Spleen (tissue), 11 donors: Measurements from ENCODE around the gene HRNR. TPM values are rescaled to one million over a fixed set of nuclear protein-coding genes. Genes with fewer than 3 reads are reported as not detected.
"Not testable (repeated sequence)": the region's sequence is repeated elsewhere in the genome, so short reads cannot be mapped to it uniquely, and the experiment has no call there.

ENCODE experiments used
- DNase-seq: peaks from one replicate; pipeline ENCODE4 v3.0.0-alpha.2; 2020
- H3K27ac ChIP-seq, 8 donors: fragments of 200-600 bp; sonication (generic) in 7 of 8; 1 replicate in 4 of 8; 2 replicates in 4 of 8; pipeline versions ENCODE4 v1.5.0 to v1.8.0; 2016 to 2021; ENCODE audit warnings: inconsistent platforms in 4 of 8, mild to moderate bottlenecking in 4 of 8, moderate library complexity in 1 of 8
- H3K27me3 ChIP-seq, 7 donors: fragments of 200-600 bp; sonication (generic) in 6 of 7; replicated peaks in 1 of 7; 1 replicate in 4 of 7; 2 replicates in 3 of 7; pipeline versions ENCODE4 v1.5.0 to v1.8.0; 2016 to 2021; ENCODE audit warnings: inconsistent platforms in 3 of 7, mild to moderate bottlenecking in 1 of 7
- H3K36me3 ChIP-seq, 6 donors: fragments of 200-600 bp; sonication (generic) in 5 of 6; 1 replicate in 4 of 6; 2 replicates in 2 of 6; pipeline versions ENCODE4 v1.5.0 to v1.8.0; 2016 to 2021; ENCODE audit warnings: inconsistent platforms in 2 of 6
- H3K4me1 ChIP-seq, 6 donors: fragments of 200-600 bp; sonication (generic) in 5 of 6; 1 replicate in 3 of 6; 2 replicates in 3 of 6; pipeline versions ENCODE4 v1.5.0 to v1.8.0; 2016 to 2021; ENCODE audit warnings: inconsistent platforms in 3 of 6
- H3K4me3 ChIP-seq, 8 donors: fragments of 200-600 bp; sonication (generic) in 7 of 8; 1 replicate in 4 of 8; 2 replicates in 4 of 8; pipeline versions ENCODE4 v1.5.0 to v1.8.0; 2016 to 2021; ENCODE audit warnings: inconsistent platforms in 4 of 8, mild to moderate bottlenecking in 4 of 8, moderate library complexity in 2 of 8
- H3K9me3 ChIP-seq, 8 donors: fragments of 200-600 bp; sonication (generic) in 7 of 8; 1 replicate in 4 of 8; 2 replicates in 4 of 8; pipeline versions ENCODE4 v1.5.0 to v1.8.0; 2016 to 2021; ENCODE audit warnings: inconsistent platforms in 4 of 8
- POLR2A ChIP-seq, 3 donors: fragments of 450-650 bp; IDR thresholded peaks; one replicate each; pipeline ENCODE4 v1.5.1; 2017; ENCODE audit warnings: antibody characterized with exemption in 3 of 3, mild to moderate bottlenecking in 1 of 3
- POLR2AphosphoS5 ChIP-seq, 3 donors: sonication (generic); formaldehyde crosslinking; IDR thresholded peaks; one replicate each; pipeline ENCODE4 v1.5.1; 2017; ENCODE audit warnings: antibody characterized with exemption in 3 of 3
- WGBS, 5 donors: extraction: QIAGEN DNeasy Blood & Tissue Kit in 3 of 5; methylation state at CpG; one replicate each; pipeline versions ENCODE4 v1.1.5 to v1.1.7; 2013 to 2018; 5-methylcytosine and 5-hydroxymethylcytosine counted together
- intact Hi-C: fragments of 100-400 bp; cut with DNase I; formaldehyde crosslinking; loops from one replicate; pipeline ENCODE4 v1.15.0; 2023; ENCODE audit warnings: low total_unique reads
- polyA plus RNA-seq, 3 donors: library from polyadenylated mRNA; stranded (reverse); fragments of 200-250 nt; gene quantifications; one replicate each; pipeline ENCODE4 v1.2.1, GENCODE V29; 2013
- total RNA-seq, 7 donors: library from RNA; depleted of rRNA in 3 of 7; stranded (reverse); fragments of >200 nt in 3 of 7; fragmentation: NEBNext Ultra II Directional in 4 of 7; extraction: Animal tissue kit (Norgen Biotek cat#: 25700) in 4 of 7; gene quantifications; one replicate each; pipeline versions ENCODE4 v1.1.0 to v1.2.1, GENCODE V29; 2016 to 2021
- TF ChIP-seq, protein P1 (sequence below), 11 experiments: fragments of 200-600 bp in 7 of 11; fragments of 450-650 bp in 4 of 11; sonication (generic) in 4 of 11; IDR thresholded peaks in 8 of 11; conservative IDR thresholded peaks in 3 of 11; 1 replicate in 7 of 11; 2 replicates in 4 of 11; pipeline versions ENCODE4 v1.4.0 to v1.8.0; 2016 to 2021; ENCODE audit warnings: antibody characterized with exemption in 11 of 11, inconsistent platforms in 4 of 11, mild to moderate bottlenecking in 1 of 11
- donor health status: healthy with polysubstance abuse.
- donor health status: DM: no; HTN: no; CAD: no; lungs with moderate emphysema.
- donor health status: DM: no; HTN: no; CAD: no.
- donor health status: Bipolar disorder and iron deficiency.
- donor health status: healthy.
- donor health status: DM: no; HTN: no; CAD: no.
- donor health status: DM: yes; HTN: yes; CAD: no.

HRNR gene
- total and polyA plus RNA-seq, 10 donors: under 0.01 TPM; not detected in 9

DNA sequence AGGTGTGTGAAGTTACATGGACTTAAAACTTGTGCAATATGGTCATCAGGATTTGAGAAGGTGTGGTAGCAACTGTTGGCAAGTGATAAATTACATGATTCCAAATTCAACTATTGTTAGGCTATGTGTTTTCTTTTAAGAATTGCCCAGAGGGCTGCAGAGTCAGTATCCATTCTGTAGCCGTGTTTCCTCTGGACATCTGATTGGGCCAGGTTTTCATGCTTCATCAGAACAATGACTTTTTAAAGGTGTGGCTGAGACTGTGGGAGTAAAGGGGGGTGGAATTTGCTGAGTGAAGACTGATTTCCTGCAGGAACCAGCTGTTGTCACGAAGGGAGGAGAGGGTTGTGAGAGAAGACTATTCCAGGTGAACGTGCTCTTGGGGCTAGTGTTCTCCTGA lies 1.7 kb upstream of the HRNR start:
- WGBS, 5 donors: 34 to 56% (median 55%) methylated on average over 3 of the region's 3 CpGs
- H3K27ac ChIP-seq: no peak overlapping the region
- H3K9me3 ChIP-seq: no peaks in the 10 kb centered on the region
- intact Hi-C loops: no loop called here
- no peaks in the 10 kb centered on the region for H3K27me3 ChIP-seq
- no peaks in the 10 kb centered on the region for H3K4me1 ChIP-seq
- H3K36me3 ChIP-seq: no peaks in the 10 kb centered on the region
- H3K4me3 ChIP-seq: no peak overlapping the region
- no peak for DNase-seq
- TF ChIP-seq POLR2A (IDR thresholded peaks at IDR 0.05) (no peak), POLR2AphosphoS5 (IDR thresholded peaks at IDR 0.05) (no peak)
- TF ChIP-seq, protein P1, sequence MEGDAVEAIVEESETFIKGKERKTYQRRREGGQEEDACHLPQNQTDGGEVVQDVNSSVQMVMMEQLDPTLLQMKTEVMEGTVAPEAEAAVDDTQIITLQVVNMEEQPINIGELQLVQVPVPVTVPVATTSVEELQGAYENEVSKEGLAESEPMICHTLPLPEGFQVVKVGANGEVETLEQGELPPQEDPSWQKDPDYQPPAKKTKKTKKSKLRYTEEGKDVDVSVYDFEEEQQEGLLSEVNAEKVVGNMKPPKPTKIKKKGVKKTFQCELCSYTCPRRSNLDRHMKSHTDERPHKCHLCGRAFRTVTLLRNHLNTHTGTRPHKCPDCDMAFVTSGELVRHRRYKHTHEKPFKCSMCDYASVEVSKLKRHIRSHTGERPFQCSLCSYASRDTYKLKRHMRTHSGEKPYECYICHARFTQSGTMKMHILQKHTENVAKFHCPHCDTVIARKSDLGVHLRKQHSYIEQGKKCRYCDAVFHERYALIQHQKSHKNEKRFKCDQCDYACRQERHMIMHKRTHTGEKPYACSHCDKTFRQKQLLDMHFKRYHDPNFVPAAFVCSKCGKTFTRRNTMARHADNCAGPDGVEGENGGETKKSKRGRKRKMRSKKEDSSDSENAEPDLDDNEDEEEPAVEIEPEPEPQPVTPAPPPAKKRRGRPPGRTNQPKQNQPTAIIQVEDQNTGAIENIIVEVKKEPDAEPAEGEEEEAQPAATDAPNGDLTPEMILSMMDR (IDR thresholded peaks at IDR 0.05 in 8 of 11, conservative IDR thresholded peaks at IDR 0.05 in 3 of 11): no peak

DNA sequence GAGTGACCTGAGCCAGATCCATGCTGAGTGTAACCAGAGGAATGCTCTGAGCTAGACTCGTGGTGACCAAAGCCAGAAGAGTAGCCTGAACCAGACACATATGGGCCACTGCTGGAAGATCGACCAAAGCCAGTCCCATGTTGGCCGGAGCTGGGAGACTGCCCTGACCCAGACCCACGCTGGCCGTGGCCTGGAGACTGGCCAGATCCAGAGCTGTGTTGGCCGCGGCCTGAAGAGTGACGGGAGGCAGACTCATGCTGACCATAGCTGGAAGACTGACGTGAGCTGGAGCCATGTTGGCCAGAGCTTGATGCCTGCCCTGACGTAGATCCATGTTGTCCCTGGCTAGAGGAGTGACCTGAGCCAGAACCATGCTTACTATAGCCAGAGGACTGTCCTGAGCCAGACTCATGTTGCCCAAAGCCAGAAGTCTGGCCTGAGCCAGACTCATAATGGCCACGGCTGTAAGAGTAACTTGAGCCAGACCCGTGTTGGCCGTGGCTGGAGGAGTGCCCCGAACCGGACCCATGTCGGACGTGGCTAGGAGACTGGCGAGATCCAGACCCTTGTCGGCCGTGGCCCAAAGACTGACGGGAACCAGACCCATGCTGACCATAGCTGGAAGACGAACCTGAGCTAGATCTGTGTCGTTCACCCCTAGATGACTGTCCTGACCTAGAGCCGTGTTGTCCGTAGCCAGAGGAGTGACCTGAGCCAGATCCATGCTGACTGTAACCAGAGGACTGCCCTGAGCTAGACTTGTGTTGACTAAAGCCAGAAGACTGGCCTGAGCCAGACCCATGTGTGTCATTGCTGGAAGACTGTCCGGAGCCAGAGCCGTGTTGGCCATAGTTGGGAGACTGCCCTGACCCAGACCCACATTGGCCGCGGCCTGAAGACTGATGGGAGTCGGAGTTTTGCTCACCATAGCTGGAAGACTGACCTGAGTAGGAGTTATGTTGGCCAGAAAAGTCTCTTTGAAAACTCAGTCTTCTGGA lies 3.5 kb downstream of the HRNR start:
- Histone ChIP-seq H3K36me3 (no peaks in the 10 kb centered on the region), H3K27me3 (no peaks in the 10 kb centered on the region), H3K27ac (no peak overlapping the region), H3K4me1 (no peaks in the 10 kb centered on the region), H3K9me3 (peaks cover 0 to 19% (median 4%) of the 10 kb centered on the region in 8 donors), H3K4me3 (no peak overlapping the region)
- intact Hi-C loops: no loop called here
- TF ChIP-seq, protein P1 (IDR thresholded peaks at IDR 0.05 in 8 of 11, conservative IDR thresholded peaks at IDR 0.05 in 3 of 11): no peak
- no peak for TF ChIP-seq POLR2AphosphoS5 (IDR thresholded peaks at IDR 0.05)
- TF ChIP-seq POLR2A (IDR thresholded peaks at IDR 0.05): no peak
- DNase-seq: no peak
- 92 to 97% (median 93%) methylated on average over 16 to 30 of the region's 30 CpGs for WGBS, 5 donors

GRCh38 chr1:152219438-152219837 lies 4.6 kb downstream of the HRNR start:
- DNase-seq, H3K27ac ChIP-seq, H3K4me1 ChIP-seq, H3K36me3 ChIP-seq, H3K27me3 ChIP-seq, intact Hi-C loops, H3K4me3 ChIP-seq: not testable (repeated sequence)
- peaks cover 0 to 26% (median 7%) of the 10 kb centered on the region in 8 donors for H3K9me3 ChIP-seq
- 83 to 94% (median 84%) methylated on average over 9 to 14 of the region's 14 CpGs for WGBS, 5 donors

- Histone ChIP-seq H3K4me3 (no peak overlapping the region), H3K27me3 (no peaks in the 10 kb centered on the region), H3K4me1 (no peaks in the 10 kb centered on the region), H3K36me3 (no peaks in the 10 kb centered on the region), H3K9me3 (peaks cover 0 to 26% (median 7%) of the 10 kb centered on the region in 8 donors), H3K27ac (no peak overlapping the region)
- 91 to 95% (median 93%) methylated on average over 19 to 24 of the region's 24 CpGs for WGBS, 5 donors
- intact Hi-C loops: no loop called here
- no peak for DNase-seq
- no peak for TF ChIP-seq POLR2AphosphoS5 (IDR thresholded peaks at IDR 0.05)
- no peak for TF ChIP-seq POLR2A (IDR thresholded peaks at IDR 0.05)
- TF ChIP-seq, protein P1 (IDR thresholded peaks at IDR 0.05 in 8 of 11, conservative IDR thresholded peaks at IDR 0.05 in 3 of 11): no peak
Observed at GRCh38 chr1:152218762-152219436, 5.1 kb downstream of the HRNR start.

- H3K27me3 ChIP-seq, H3K4me3 ChIP-seq, H3K4me1 ChIP-seq, H3K27ac ChIP-seq, intact Hi-C loops, H3K36me3 ChIP-seq: not testable (repeated sequence)
- 83 to 95% (median 92%) methylated on average over 2 to 13 of the region's 13 CpGs for WGBS, 5 donors
- peaks cover 0 to 26% (median 7%) of the 10 kb centered on the region in 8 donors for H3K9me3 ChIP-seq
- peak; percentile 74 for DNase-seq
Observed at GRCh38 chr1:152215604-152216003, 8.4 kb downstream of the HRNR start.

DNA sequence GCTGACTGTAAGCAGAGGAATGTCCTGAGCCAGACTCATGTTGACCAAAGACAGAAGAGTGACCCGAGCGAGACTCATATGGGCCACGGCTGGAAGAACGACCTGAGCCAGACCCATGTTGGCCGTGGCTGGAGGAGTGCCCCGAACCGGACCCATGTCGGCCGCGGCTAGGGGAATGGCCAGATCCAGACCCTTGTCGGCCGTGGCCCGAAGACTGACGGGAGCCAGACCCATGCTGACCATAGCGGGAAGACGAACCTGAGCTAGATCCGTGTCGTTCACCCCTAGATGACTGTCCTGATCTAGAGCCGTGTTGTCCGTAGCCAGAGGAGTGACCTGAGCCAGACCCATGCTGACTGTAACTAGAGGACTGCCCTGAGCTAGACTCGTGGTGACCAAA lies 9.1 kb downstream of the HRNR start:
- H3K4me3 ChIP-seq, H3K36me3 ChIP-seq, intact Hi-C loops, H3K27ac ChIP-seq, H3K4me1 ChIP-seq, H3K27me3 ChIP-seq: not testable (repeated sequence)
- DNase-seq: peak; percentile 74
- H3K9me3 ChIP-seq: peaks cover 0 to 26% (median 7%) of the 10 kb centered on the region in 8 donors
- WGBS, 5 donors: 94 to 95% (median 94%) methylated on average over 8 to 20 of the region's 21 CpGs; no CpG with 5 or more reads in 2 of the 5 donors
